Measurements from ENCODE around the gene COL19A1. TPM values are rescaled to one million over a fixed set of nuclear protein-coding genes. Genes with fewer than 3 reads are reported as not detected.

COL19A1 gene
- polyA plus RNA-seq, 1 donor (not counting 4 experiments of a cell fraction or from before 2014, with no cell fraction given), result not detected

DNA sequence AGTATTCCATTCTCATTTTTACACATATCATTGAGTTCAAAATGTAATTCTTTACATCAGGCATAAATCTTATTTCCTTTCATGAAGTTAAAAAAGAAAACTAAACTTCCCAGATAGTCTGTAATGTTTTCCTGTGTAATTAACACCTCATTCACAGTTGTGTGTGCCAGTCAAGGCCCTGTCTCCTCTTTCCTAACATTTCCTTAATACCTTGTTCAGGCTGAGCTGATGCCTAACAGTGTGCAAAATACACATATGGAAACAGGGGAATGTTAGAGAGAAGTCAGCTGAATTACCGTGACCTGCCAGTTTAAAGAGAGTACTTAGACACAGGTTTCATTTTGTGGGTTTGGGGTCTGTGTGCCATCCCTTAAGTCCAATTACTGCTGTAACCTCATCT lies 227.8 kb downstream of the COL19A1 start:
- dilution Hi-C loops (cut with MboI; ENCODE audit: extremely low pct_ligation_motif_present, low sequenced_read_pairs), result no loop called here
- no peak for FAIRE-seq
- no peaks in the 10 kb centered on the region for H4K20me1 ChIP-seq (ENCODE audit: control insufficient read depth, extremely low read depth, insufficient read depth, low read length)
- H3K9ac ChIP-seq (ENCODE audit: control insufficient read depth, extremely low read depth, insufficient read depth, low read length), result no peak overlapping the region
- H3K27ac ChIP-seq (ENCODE audit: control insufficient read depth, insufficient read depth, low read length), result no peak overlapping the region
- no peak overlapping the region for H3K4me3 ChIP-seq (ENCODE audit: control insufficient read depth in 2 of 3, extremely low read depth in 1 of 3, insufficient read depth in 2 of 3, low read depth in 1 of 3, low read length in 3 of 3)
- H3K36me3 ChIP-seq (ENCODE audit: control insufficient read depth in 2 of 2, extremely low read depth in 1 of 2, insufficient read depth in 2 of 2, low read length in 2 of 2), result no peaks in the 10 kb centered on the region
- H3K4me1 ChIP-seq (ENCODE audit: control insufficient read depth, extremely low read depth, insufficient read depth, low read length), result no peaks in the 10 kb centered on the region
- H3K9me1 ChIP-seq (ENCODE audit: control insufficient read depth, extremely low read depth, insufficient read depth, low read length), result no peaks in the 10 kb centered on the region
- DNase-seq (ENCODE audit: low read depth, low spot score), result no peak
- H3K4me2 ChIP-seq (ENCODE audit: control insufficient read depth, extremely low read depth, insufficient read depth, low read depth, low read length), result no peak overlapping the region
- H3K27me3 ChIP-seq (ENCODE audit: control insufficient read depth, extremely low read depth, insufficient read depth, low read length), result no peaks in the 10 kb centered on the region
- TF ChIP-seq, protein P1, sequence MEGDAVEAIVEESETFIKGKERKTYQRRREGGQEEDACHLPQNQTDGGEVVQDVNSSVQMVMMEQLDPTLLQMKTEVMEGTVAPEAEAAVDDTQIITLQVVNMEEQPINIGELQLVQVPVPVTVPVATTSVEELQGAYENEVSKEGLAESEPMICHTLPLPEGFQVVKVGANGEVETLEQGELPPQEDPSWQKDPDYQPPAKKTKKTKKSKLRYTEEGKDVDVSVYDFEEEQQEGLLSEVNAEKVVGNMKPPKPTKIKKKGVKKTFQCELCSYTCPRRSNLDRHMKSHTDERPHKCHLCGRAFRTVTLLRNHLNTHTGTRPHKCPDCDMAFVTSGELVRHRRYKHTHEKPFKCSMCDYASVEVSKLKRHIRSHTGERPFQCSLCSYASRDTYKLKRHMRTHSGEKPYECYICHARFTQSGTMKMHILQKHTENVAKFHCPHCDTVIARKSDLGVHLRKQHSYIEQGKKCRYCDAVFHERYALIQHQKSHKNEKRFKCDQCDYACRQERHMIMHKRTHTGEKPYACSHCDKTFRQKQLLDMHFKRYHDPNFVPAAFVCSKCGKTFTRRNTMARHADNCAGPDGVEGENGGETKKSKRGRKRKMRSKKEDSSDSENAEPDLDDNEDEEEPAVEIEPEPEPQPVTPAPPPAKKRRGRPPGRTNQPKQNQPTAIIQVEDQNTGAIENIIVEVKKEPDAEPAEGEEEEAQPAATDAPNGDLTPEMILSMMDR (optimal IDR thresholded peaks at IDR 0.05 in 1 of 3, IDR thresholded peaks at IDR 0.05 in 1 of 3, conservative IDR thresholded peaks at IDR 0.05 in 1 of 3; ENCODE audit: extremely low read depth in 1 of 3, insufficient read depth in 2 of 3, low read length in 3 of 3), result no peak
- TF ChIP-seq EZH2 (IDR thresholded peaks at IDR 0.05; ENCODE audit: low read length), result no peak
- no peaks in the 10 kb centered on the region for H3K79me2 ChIP-seq (ENCODE audit: control insufficient read depth, insufficient read depth, low read length)
- H2AFZ ChIP-seq (ENCODE audit: control insufficient read depth, low read length), result no peak overlapping the region
- no peaks in the 10 kb centered on the region for H3K9me3 ChIP-seq (ENCODE audit: control insufficient read depth, low read depth, low read length)

DNA sequence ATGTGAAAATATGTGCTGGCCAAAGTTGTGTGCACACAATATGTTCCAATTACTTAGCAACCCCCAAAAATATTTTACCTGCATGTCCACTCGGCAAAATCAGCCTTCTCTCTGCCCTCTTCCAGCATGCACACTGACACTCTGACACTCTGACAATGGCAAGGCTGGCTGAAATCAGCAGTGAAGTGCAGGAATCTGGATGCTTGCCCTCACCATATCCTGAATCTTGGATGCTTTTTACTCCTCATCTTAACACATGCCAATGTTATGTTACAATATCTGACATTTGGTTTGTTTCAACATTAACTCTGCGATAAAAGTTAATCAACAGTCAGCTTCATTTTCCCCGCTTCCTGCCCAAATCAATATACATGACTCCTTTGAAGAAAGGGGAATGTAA lies 233.4 kb downstream of the COL19A1 start:
- TF ChIP-seq, protein P1 (optimal IDR thresholded peaks at IDR 0.05 in 1 of 3, IDR thresholded peaks at IDR 0.05 in 1 of 3, conservative IDR thresholded peaks at IDR 0.05 in 1 of 3; ENCODE audit: extremely low read depth in 1 of 3, insufficient read depth in 2 of 3, low read length in 3 of 3), result no peak
- no peak for TF ChIP-seq EZH2 (IDR thresholded peaks at IDR 0.05; ENCODE audit: low read length)
- DNase-seq (ENCODE audit: low read depth, low spot score) (no peak), FAIRE-seq (no peak)
- dilution Hi-C loops (cut with MboI; ENCODE audit: extremely low pct_ligation_motif_present, low sequenced_read_pairs), result no loop called here
- no peaks in the 10 kb centered on the region for H3K4me1 ChIP-seq (ENCODE audit: control insufficient read depth, extremely low read depth, insufficient read depth, low read length)
- H3K27ac ChIP-seq (ENCODE audit: control insufficient read depth, insufficient read depth, low read length), result no peak overlapping the region
- no peak overlapping the region for H3K4me3 ChIP-seq (ENCODE audit: control insufficient read depth in 2 of 3, extremely low read depth in 1 of 3, insufficient read depth in 2 of 3, low read depth in 1 of 3, low read length in 3 of 3)
- H3K9me3 ChIP-seq (ENCODE audit: control insufficient read depth, low read depth, low read length), result no peaks in the 10 kb centered on the region
- H3K9ac ChIP-seq (ENCODE audit: control insufficient read depth, extremely low read depth, insufficient read depth, low read length), result no peak overlapping the region
- no peak overlapping the region for H3K4me2 ChIP-seq (ENCODE audit: control insufficient read depth, extremely low read depth, insufficient read depth, low read depth, low read length)
- no peaks in the 10 kb centered on the region for H4K20me1 ChIP-seq (ENCODE audit: control insufficient read depth, extremely low read depth, insufficient read depth, low read length)
- H2AFZ ChIP-seq (ENCODE audit: control insufficient read depth, low read length), result no peak overlapping the region
- no peaks in the 10 kb centered on the region for H3K79me2 ChIP-seq (ENCODE audit: control insufficient read depth, insufficient read depth, low read length)
- no peaks in the 10 kb centered on the region for H3K36me3 ChIP-seq (ENCODE audit: control insufficient read depth in 2 of 2, extremely low read depth in 1 of 2, insufficient read depth in 2 of 2, low read length in 2 of 2)
- H3K27me3 ChIP-seq (ENCODE audit: control insufficient read depth, extremely low read depth, insufficient read depth, low read length), result no peaks in the 10 kb centered on the region
- H3K9me1 ChIP-seq (ENCODE audit: control insufficient read depth, extremely low read depth, insufficient read depth, low read length), result no peaks in the 10 kb centered on the region

Data from keratinocyte (primary cell).